GM21423 (cell line): Measurements from ENCODE around the gene KLHL15.
A peak's percentile ranks its signal among the peaks of the same experiment; 100 is the strongest.

ENCODE experiments used
- ATAC-seq: cut with Tn5 transposase; IDR thresholded peaks from one replicate; pipeline ENCODE4 v1.9.1; 2021; ENCODE audit warnings: mild to moderate bottlenecking, moderate library complexity; ENCODE audit not compliant: unreplicated experiment

Gene KLHL15

GRCh38 chrX:23953908-23954269 lies 73.1 kb downstream of the KLHL15 start:
- no peak for ATAC-seq

GRCh38 chrX:23952984-23953907 lies 73.7 kb downstream of the KLHL15 start:
- ATAC-seq: peak; percentile 96

- ATAC-seq: no peak
Observed at GRCh38 chrX:23952391-23952790, 74.6 kb downstream of the KLHL15 start.

- ATAC-seq: no peak
Observed at GRCh38 chrX:23945206-23945605, 81.8 kb downstream of the KLHL15 start.

- no peak for ATAC-seq
Observed at GRCh38 chrX:23944234-23944633, 82.8 kb downstream of the KLHL15 start.

GRCh38 chrX:23939203-23939602 lies 87.8 kb downstream of the KLHL15 start:
- ATAC-seq: no peak

GRCh38 chrX:23938690-23939089 lies 88.3 kb downstream of the KLHL15 start:
- no peak for ATAC-seq

GRCh38 chrX:23937100-23937499 lies 89.9 kb downstream of the KLHL15 start:
- ATAC-seq: no peak

- no peak for ATAC-seq
Observed at GRCh38 chrX:23936180-23936579, 90.8 kb downstream of the KLHL15 start.

GRCh38 chrX:23935106-23935505 lies 91.9 kb downstream of the KLHL15 start:
- ATAC-seq: no peak
